Esophagus (tissue), 2 donors: ENCODE data around the gene FUT3. TPM values are rescaled to one million over a fixed set of nuclear protein-coding genes. Genes with fewer than 3 reads are reported as not detected.
A peak's percentile ranks its signal among the peaks of the same experiment; 100 is the strongest.

ENCODE experiments used
- H3K27ac ChIP-seq, 2 donors: one replicate each; pipeline ENCODE4 v1.5.1; 2013; ENCODE audit warnings: low read depth in 2 of 2, mild to moderate bottlenecking in 2 of 2, inconsistent platforms in 1 of 2, low read length in 1 of 2, moderate library complexity in 1 of 2
- H3K27me3 ChIP-seq, 2 donors: one replicate each; pipeline ENCODE4 v1.6.1; 2013; ENCODE audit warnings: low read length in 2 of 2, control low read depth in 1 of 2, mild to moderate bottlenecking in 1 of 2; ENCODE audit not compliant: insufficient read depth in 2 of 2, control insufficient read depth in 1 of 2
- H3K36me3 ChIP-seq, 2 donors: one replicate each; pipeline ENCODE4 v1.6.1; 2013; ENCODE audit warnings: low read length in 1 of 2; ENCODE audit not compliant: control insufficient read depth in 2 of 2, insufficient read depth in 2 of 2
- H3K4me1 ChIP-seq, 2 donors: one replicate each; pipeline ENCODE4 v1.6.1; 2013; ENCODE audit warnings: low read length in 1 of 2; ENCODE audit not compliant: control insufficient read depth in 2 of 2, insufficient read depth in 2 of 2
- H3K4me3 ChIP-seq, 2 donors: one replicate each; pipeline ENCODE4 v1.5.1; 2013; ENCODE audit warnings: low read length in 2 of 2, mild to moderate bottlenecking in 2 of 2, low read depth in 1 of 2, moderate library complexity in 1 of 2
- H3K9me3 ChIP-seq, 2 donors: one replicate each; pipeline ENCODE4 v1.6.1; 2013; ENCODE audit warnings: mild to moderate bottlenecking in 2 of 2, low read depth in 1 of 2, low read length in 1 of 2, moderate library complexity in 1 of 2; ENCODE audit not compliant: control insufficient read depth in 2 of 2, insufficient read depth in 1 of 2
- WGBS, 2 donors: extraction: QIAGEN DNeasy Blood & Tissue Kit; methylation state at CpG; one replicate each; pipeline ENCODE4 v1.1.7; 2013; 5-methylcytosine and 5-hydroxymethylcytosine counted together
- polyA plus RNA-seq, 2 donors: library from polyadenylated mRNA; stranded (reverse); fragments of 200-250 nt; gene quantifications; one replicate each; pipeline ENCODE4 v1.2.3, GENCODE V29; 2013
- donor health status: healthy with polysubstance abuse.
- donor health status: Bipolar disorder and iron deficiency.

FUT3 gene
- polyA plus RNA-seq, 2 donors = 121 to 183 TPM

- Histone ChIP-seq H3K27me3 (no peaks in the 10 kb centered on the region), H3K27ac (no peak overlapping the region), H3K4me3 (peak overlapping the region in 1 of 2 donors; percentile 54), H3K36me3 (no peaks in the 10 kb centered on the region), H3K9me3 (no peaks in the 10 kb centered on the region), H3K4me1 (peaks cover 4 to 6% of the 10 kb centered on the region in 2 donors)
- 89 to 95% methylated on average over 5 of the region's 5 CpGs for WGBS, 2 donors
Observed at GRCh38 chr19:5806905-5807304, 44.3 kb downstream of the FUT3 start.

- Histone ChIP-seq H3K4me1 (peaks cover 4 to 8% of the 10 kb centered on the region in 2 donors), H3K4me3 (peak overlapping the region; percentile 24 to 54), H3K27me3 (no peaks in the 10 kb centered on the region), H3K27ac (peak overlapping the region in 1 of 2 donors; percentile 43), H3K36me3 (no peaks in the 10 kb centered on the region), H3K9me3 (no peaks in the 10 kb centered on the region)
- WGBS, 2 donors = 39 to 51% methylated on average over 4 to 6 of the region's 6 CpGs
Observed at GRCh38 chr19:5806133-5806489, 45.1 kb downstream of the FUT3 start.

- peaks cover 4 to 8% of the 10 kb centered on the region in 2 donors for H3K4me1 ChIP-seq
- 3 to 4% methylated on average over 46 of the region's 46 CpGs for WGBS, 2 donors
Observed at GRCh38 chr19:5805462-5806132, 45.7 kb downstream of the FUT3 start.

GRCh38 chr19:5804516-5805461 is 46.5 kb downstream of the FUT3 start, which contains the start of gene NRTN:
Gene NRTN, plus strand, starts transcription at chr19:5805067. Its CDS starts 19,099 bp downstream, at chr19:5824166.
- 2% methylated on average over 48 to 106 of the region's 107 CpGs for WGBS, 2 donors
- Histone ChIP-seq H3K4me1 (peaks cover 4 to 8% of the 10 kb centered on the region in 2 donors), H3K36me3 (no peaks in the 10 kb centered on the region), H3K27ac (peak within 1 kb of the TSS; percentile 23 to 65), H3K9me3 (no peaks in the 10 kb centered on the region), H3K4me3 (peak within 1 kb of the TSS; percentile 24 to 54), H3K27me3 (no peaks in the 10 kb centered on the region)

More at GRCh38 chr19:5805462-5806132, 45.7 kb downstream of the FUT3 start:
- peak overlapping the region; percentile 24 to 54 for H3K4me3 ChIP-seq
- no peaks in the 10 kb centered on the region for H3K27me3 ChIP-seq
- peak overlapping the region; percentile 23 to 65 for H3K27ac ChIP-seq
- H3K9me3 ChIP-seq = no peaks in the 10 kb centered on the region
- H3K36me3 ChIP-seq = no peaks in the 10 kb centered on the region

- 1 to 2% methylated on average over 45 to 54 of the region's 54 CpGs for whole genome bisulfite sequencing, 2 donors
Observed at GRCh38 chr19:5803752-5804515, 47.3 kb downstream of the FUT3 start.

GRCh38 chr19:5803441-5803751 is 47.9 kb downstream of the FUT3 start:
- no peaks in the 10 kb centered on the region for H3K27me3 ChIP-seq
- H3K27ac ChIP-seq = no peak overlapping the region

More at GRCh38 chr19:5803752-5804515, 47.3 kb downstream of the FUT3 start:
- peak overlapping the region; percentile 4 to 54 for H3K4me3 ChIP-seq
- H3K27ac ChIP-seq = peak overlapping the region in 1 of 2 donors; percentile 59
- no peaks in the 10 kb centered on the region for H3K27me3 ChIP-seq
- no peaks in the 10 kb centered on the region for H3K36me3 ChIP-seq
- H3K4me1 ChIP-seq = peaks cover 4 to 8% of the 10 kb centered on the region in 2 donors
- no peaks in the 10 kb centered on the region for H3K9me3 ChIP-seq

GRCh38 chr19:5801796-5802619 is 49.2 kb downstream of the FUT3 start:
- no peaks in the 10 kb centered on the region for H3K36me3 ChIP-seq
- WGBS, 2 donors = 14 to 23% methylated on average over 33 of the region's 33 CpGs
- no peak overlapping the region for H3K27ac ChIP-seq
- no peaks in the 10 kb centered on the region for H3K27me3 ChIP-seq
- no peaks in the 10 kb centered on the region for H3K9me3 ChIP-seq
- H3K4me1 ChIP-seq = peaks cover 4 to 8% of the 10 kb centered on the region in 2 donors
- H3K4me3 ChIP-seq = no peak overlapping the region

More at GRCh38 chr19:5803441-5803751, 47.9 kb downstream of the FUT3 start:
- peak overlapping the region; percentile 4 to 10 for H3K4me3 ChIP-seq
- no peaks in the 10 kb centered on the region for H3K9me3 ChIP-seq
- 7 to 8% methylated on average over 8 of the region's 8 CpGs for WGBS, 2 donors
- peaks cover 4 to 8% of the 10 kb centered on the region in 2 donors for H3K4me1 ChIP-seq
- H3K36me3 ChIP-seq = no peaks in the 10 kb centered on the region

GRCh38 chr19:5800361-5801270 is 50.6 kb downstream of the FUT3 start:
- Histone ChIP-seq H3K27ac (no peak overlapping the region), H3K4me3 (no peak overlapping the region), H3K4me1 (peaks cover 4 to 8% of the 10 kb centered on the region in 2 donors), H3K36me3 (no peaks in the 10 kb centered on the region), H3K9me3 (no peaks in the 10 kb centered on the region), H3K27me3 (no peaks in the 10 kb centered on the region)
- WGBS, 2 donors = 70 to 78% methylated on average over 17 of the region's 17 CpGs
